NCI-H345 treated with DMSO at 0.1 percent for 48 hours (cell line): ENCODE measurements around the gene RAB31.

Source experiments
- DNase-seq: peaks from one replicate; lab custom pipeline; 2025; ENCODE audit not compliant: unreplicated experiment; lab: John Stamatoyannopoulos, UW

Gene RAB31

DNA sequence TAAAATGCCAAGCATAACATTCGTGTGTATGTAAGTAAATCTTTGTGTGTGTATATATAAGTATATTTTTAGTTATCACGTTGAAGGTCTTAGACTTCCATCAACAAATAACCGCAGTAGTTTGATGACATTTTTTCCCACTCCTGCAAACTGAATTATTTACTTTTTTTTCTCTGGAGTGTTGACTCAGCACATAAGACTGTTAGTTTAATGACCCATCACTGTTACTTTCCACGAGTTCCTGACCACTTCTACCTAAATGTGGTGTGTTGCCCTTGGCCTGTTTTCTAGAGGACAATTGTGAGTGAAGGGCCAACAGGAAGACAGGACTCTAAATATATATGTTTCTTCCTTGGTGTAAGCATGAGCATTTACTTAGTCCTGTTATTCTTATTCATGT is 106.3 kb downstream of the RAB31 start:
- no peak for DNase-seq

DNA sequence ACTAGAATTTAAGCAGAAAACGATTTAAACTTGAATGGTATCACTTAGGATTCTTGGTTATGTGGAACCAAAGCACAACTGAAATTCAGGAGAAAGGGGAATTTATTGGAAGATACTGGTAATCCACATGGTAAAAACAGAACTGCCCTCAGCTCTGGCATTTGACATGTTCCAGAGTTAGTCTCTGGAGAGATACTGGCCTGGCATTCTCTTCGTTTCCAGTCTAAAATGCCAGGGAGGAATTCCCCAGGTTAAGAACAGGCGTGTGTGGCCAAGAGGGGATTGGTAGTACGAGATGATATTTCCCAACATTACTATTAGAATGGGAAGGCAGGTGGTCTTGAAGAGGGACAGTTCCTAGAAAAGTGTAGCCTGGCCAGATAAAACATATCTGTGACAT is 109.2 kb downstream of the RAB31 start:
- DNase-seq, result no peak

DNA sequence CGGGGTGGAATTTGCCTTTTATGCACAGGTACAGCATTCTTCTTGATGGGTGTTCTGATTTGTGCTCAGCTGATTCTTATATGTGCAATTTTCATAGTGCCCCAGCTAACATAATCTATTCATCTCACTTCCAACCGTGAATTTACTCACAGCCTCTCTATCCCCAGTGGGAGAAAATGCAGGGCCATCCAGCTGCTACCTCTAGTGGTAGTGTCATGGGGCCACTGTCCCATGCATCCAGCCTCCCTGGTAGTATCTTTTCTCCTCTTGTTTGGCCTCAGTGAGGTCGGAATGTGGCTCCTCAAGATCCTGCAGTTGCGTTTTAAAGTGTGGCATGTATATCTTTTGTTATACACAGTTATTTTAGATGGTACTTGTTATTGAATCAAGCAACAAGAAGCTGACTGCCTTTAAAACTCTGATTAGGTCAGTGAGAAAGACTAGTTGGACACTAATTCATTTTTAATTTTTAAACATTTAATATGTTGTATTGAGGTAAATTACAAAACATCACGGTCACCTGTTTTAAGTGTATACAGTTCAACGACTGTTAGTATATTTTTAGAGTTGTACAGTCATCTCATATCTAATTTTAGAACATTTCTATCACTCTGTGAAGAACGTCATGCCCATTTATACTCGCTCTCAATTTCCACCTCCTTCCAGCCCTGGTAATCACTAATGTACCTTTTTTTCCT is 109.8 kb downstream of the RAB31 start:
- DNase-seq, result no peak

DNA sequence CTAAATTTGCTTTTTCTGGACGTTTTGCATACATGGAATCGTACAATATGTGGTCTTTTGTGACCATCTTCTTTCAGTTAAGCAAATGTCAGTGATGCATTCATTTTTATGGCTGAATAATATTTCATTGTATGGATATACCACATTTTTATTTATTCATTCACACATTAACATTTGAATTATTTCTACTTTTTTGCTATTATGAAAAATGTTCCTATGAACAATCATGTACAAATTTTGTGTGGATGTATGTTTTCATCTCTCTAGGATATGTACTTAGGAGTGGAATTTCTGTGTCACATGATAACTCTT is 110.3 kb downstream of the RAB31 start:
- no peak for DNase-seq

DNA sequence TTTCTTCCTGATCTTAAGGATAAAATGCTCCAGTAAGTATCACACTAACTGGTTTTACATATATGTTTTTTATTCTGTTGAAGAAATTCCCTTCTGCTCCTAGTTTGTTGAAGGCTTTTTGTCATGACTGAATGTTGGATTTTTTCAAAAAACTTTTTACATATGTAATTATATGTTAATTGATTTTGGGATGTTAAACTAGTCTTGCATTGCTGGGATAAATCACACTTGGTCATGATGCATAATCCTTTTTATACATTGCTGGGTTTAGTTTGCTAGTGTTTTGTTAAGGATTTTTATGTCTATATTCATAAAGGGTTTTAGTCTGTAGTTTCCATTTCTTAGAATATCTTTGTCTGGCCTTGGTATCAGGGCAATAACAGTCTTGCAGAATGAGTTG is 112.0 kb downstream of the RAB31 start:
- DNase-seq, result no peak

DNA sequence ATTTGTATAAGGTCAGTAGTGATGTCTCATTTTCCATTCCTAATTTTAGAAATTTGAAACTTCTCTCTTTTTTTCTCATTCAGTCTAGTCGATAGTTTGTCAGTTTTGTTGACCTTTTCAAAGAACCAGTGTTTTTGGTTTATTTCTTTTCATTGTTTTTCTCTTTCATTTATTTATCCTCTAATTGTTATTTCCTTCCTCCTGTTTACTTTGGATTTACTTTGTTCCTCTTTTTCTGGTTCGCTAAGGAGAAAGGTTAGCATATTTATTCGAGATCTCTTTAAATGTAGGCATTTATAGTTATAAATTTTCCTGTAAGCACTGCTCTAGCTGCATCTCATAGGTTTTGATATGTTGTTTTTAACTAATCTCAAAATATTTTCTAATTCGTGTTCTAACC is 112.6 kb downstream of the RAB31 start:
- DNase-seq, result no peak

DNA sequence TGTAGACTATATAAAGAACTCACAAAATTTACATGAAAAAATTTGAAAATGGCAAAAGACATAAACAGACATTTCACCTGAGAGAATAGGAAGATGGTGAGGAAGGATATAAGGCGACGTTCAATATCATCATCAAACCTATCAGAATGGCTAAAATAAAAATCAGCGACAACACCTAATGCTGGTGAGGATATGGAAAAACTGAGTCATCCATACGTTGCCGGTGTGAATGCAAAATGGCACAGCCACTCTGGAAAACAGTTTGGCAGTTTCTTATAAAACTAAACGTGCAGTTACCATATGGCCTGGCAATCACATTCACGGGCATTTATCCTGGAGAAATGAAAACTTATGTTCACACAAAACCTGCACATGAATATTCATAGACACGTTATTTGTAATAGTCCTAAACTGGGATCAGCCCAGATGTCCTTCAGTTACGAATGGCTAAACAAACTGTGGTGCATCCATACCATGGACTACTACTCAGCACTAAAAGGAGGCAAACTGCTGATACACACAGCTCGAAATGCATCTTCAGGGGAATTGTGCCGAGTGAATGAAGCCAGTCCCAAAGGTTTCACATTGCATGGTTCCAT is 114.6 kb downstream of the RAB31 start:
- no peak for DNase-seq

DNA sequence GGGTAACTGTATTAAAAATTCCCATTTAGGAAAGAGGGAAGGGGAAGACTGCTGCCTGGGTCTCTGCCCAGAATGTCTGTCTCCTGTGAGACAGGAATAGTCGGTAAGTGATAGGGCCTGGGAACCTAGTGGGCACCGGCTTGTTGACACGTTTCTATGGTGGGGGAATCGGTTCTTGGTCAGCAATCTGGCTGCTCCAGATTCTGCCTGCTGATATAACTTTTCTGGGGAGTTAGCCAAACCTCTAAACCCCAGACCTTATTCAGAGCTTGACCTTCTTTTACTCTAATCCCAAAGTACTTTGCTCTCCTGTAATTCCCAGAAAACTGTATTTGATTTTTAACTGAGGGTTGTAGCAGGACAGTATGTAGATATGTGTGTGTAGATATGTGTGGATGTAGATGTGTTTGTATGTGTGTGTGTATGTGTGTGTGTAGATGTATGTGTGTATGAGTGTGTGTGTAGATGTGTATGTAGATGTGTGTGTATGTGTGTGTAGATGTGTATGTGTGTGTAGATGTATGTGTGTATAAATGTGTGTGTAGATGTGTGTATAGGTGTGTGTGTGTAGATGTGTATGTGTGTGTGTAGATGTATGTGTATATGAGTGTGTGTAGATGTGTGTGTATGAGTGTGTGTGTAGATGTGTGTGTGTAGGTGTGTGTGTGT is 115.8 kb downstream of the RAB31 start:
- no peak for DNase-seq

DNA sequence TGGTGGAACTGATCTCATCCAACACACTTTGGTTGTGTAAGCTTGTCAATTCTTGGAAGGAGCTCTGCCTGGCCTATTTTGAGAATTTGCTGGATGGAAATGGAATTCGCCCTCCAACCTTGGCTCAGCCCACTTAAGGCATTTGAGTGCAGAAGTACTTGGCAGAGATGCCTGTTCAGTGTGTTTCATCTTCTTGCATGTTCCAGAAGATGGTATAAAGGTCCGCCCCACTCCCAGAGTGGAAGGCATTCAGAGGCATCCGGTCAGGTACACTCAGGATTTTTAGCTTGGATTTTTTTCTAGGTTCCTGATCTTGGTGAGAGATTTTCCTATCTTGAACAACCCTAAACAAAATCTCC is 116.4 kb downstream of the RAB31 start:
- DNase-seq, result no peak

DNA sequence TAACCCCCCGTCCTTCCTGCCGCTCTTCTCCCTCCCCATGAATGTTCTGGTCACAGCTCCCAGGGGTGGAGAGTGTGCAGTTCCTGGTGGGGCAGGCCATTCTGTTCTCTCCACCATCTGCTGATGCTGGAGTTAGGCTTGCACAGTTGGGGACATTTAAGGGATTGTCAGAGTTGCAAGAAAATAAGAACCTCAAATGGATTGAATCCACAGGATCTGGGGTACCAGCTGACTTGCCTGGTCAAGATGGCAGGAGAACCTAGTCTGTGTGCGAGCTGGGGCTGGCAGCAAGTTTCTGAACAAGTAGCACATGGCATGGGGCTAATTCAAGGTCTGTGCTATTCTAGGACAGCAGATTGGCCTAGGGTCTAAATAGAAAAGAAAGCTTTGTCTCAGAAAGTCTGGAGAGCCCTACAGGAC is 116.9 kb downstream of the RAB31 start:
- DNase-seq, result no peak

DNA sequence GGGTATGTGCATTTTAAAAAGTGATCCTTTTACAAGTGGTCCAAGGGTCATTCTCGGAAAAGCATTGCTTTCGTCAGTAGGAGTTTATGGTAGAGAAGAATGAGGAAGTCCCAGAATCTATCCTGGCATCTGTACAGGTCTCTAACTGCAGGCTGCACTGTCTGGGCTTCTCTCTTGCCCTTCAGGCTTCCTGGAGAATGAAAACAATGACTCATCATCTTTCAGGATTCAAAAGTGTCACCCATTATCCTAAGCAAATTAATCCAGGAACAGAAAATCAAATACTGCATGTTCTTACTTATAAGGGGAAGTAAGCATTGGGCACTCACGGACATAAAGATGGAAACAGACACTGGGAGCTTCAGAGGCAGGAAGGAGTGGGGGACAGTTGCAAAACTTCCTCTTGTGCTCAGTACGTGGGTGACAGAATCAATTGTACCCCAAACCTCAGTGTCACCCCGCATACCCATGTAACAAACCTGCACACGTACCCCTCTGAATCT is 117.5 kb downstream of the RAB31 start:
- DNase-seq, result no peak

DNA sequence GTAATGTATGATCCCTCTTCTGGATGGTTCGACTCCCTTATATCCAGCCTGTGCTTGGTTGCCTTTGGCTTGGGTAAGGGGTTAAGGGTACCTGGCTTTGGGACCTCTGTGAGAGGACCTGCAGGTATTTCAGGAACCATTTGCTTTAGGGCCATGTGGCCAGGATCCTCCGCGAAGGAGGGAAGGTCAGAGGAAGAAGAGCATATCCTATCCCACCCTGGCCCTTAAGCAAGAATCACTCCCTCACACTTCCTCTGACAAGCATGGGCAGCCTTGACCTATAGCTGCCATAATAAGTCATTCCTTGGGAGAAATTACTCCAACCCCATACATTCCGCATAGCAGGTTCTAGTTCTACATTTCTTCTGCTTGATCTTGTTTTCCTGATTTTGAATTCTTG is 118.6 kb downstream of the RAB31 start:
- DNase-seq, result no peak

DNA sequence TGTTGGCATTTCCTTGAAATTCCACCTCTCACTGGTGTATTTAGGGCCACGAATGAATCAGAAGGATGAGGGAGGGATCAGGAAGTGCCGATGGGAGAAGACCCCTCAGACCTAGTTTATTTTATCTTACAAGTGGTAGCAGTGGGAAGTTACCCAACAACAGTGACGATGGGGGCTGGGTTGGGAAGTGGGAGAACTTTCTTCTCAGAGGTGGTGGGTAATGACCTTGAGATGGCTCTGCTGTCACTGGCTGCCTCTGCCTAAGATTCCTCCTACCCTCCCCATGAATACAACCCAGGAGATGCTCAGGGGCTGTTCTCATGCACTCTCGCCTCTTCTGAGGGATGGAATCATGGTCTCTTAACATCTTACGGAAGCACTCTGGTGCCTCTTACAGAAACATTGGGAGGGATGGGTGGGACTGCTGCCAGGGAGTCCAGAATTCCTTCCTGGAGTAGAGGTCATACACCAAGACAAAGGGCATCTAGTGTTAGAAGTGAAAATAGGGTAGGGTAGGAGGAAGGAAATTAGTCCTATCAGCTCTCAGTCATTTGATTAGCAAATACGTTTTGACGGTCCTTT is 119.2 kb downstream of the RAB31 start:
- no peak for DNase-seq

DNA sequence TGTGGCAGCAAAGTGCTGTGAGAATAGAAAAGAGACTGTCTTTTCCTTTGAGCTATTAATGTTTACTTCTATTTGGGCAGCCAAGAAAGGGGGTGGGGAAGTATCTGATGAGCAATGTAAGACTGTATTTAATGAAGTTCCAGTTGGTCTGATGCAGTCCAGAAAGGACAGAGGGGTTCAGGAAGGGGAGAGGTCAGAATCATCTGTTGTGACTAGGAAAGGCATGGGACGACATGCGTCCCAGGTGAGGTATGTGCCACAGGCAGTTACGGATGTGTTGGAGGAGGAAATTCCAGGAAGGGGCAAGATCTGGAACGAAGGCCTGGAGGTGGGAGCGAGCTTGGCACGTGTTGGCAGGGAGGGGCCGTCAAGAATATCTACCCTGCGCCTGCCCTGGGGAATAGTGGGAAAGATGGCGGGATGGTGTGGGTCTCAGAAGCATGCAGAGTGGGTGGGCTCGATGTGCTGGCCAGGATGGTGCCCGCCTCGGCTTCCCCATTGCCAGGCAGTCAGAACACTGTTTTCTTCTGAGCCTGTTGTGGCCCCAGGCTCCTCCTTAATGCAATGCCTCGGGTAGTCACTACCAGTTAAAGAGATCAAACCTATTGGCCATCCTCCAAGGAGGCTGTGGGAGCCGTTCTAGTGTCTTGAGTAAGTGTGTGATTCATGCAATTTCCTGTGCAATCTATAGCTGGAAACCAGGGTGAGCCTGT is 119.8 kb downstream of the RAB31 start:
- no peak for DNase-seq

DNA sequence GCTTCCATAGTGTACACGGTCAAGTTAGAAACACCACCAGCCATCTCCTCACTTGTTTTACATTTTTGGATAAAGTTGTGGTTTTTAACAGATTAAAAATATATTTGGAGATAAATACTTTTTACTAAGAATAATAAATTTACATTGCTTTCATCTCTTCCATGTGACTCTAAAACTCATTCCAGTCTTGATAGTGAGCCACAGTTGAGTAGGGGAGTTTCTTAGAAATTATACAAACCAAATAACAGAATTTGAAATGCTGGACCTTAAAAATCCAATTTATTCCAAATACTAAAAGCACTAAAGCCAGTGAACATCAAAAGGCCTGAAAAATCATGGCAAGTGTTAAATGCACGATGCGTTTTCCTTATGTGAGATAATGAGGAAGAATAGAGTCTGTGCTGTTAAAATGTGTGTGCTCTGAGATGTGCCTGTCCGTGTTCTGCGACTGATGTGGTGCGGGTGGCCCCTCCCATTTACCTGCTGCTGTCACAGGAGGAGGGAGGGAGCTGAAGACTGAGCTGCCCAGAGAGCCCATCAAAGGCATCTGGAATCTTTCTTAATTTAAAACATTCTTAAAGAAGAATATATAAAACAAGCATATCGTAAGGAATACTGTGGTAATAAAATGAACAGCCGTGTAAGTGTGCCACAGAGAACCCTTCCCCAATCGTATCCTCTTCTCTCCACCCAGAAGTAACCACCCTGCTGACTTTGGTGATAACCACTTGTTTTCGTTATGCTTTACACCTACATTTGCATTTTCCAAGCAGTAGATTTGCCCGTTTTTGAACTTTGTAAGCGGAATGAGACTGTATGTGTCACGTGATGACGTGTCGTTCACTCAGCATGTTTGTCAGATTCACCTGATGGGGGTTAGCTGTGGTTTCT is 120.7 kb downstream of the RAB31 start:
- DNase-seq, result no peak

DNA sequence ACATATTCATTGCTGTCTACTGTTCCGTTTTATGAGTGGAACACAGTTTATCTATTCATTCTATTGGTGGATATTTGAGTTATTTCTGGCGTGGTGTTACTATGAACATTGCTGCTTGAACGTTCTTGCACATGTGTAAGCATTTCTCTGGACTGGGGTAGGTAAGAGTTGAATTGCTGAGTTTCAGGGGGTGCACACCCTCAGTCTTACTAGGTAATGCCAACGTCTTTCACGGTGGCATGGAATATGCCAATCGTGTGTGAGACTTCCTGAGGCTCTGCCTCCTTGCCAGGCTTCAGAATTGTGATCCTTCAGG is 121.3 kb downstream of the RAB31 start:
- no peak for DNase-seq

DNA sequence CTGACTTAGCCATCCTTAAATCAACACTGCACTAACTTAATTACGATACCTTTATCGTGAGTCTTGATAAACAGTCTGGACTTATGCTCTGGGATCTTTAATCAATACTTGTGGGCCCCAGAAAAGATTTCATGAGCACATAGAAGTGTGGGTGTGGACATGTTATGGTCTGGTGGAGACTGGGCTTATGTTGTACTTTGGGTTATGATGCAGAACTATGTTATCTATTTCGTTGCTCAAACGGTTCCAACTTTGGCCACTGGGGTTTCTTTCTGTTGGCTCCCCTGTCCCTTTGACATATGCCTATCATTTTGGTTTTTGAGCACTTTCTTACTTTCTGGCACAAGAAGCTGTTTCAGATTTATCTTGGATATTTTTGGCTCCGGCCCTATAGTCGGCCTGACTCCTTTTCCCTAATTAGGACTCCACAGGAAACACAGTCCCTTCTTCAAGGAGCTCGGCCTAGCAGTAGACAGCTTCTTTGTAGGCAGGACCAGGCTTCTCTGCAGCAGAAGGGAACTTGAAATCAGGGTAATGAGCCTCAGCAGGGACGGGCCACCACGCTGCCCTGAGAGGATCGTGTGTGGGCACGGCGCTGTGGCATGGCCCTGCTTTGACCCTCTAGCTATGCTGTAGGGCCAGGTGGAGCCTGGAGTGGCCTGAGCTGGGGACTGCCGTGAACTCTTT is 123.1 kb downstream of the RAB31 start:
- DNase-seq, result no peak

DNA sequence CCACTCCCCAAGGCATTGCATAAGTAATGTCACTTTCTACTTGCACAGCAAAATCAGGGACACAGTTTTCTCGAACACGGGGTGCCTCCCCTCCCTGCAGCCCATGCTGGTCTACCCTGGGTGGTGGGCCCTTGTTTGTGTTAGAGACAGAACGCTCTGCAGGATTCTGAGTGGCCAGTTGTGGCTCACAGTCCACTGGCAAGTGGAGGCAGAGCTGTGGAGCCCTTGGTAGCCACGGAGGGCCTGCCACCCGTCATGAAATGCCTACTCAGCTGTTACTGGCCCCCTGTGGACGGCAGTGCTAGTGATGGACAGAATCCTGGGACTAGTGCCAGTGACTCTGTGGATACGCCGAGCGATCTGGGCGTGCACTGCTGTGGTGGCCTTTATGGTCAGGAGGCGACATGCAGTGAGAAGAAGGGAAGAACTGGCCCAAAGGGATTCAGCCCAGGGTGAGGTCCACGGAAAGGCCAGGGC is 123.7 kb downstream of the RAB31 start:
- DNase-seq, result no peak

DNA sequence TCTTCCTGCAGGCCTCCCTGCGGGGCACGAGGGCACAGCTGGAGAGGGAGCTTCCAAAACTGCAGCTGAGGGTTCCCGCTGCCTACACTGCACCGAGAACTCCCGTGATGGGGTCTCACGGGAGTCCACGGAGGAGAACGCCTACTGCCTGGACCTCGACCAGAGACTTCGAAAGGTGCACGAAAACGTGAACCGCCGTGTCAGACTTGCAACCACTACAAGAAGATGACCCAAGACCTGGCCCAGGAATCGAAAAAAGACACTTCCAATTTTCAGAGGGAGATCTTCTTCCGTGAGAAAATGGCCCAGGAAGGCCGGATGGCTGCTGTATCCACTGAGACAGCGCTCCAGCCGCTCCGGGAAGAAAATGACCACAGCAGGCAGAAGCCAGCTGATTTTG is 124.8 kb downstream of the RAB31 start:
- DNase-seq, result no peak

DNA sequence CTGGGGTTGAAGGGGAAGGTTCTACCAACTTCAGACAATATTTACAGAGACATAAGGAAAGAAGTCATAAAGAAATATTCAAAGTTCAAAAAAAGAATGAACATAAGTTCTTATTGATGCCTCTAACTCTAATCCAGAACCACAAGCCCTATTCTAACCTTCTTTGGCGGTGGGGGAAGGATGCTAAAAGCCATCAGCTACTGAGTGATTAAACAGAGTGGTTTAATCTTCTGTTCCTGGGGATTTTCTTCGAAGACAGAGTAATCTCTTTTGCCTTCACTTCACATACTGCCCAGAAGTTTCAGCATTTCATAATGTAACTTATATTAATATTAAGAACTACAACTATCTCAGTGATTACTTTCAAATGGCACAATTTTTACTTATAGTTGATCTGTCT is 126.5 kb downstream of the RAB31 start:
- DNase-seq, result no peak
